ENCODE measurements around the gene ACADVL.

- TF ChIP-seq CTCF (IDR thresholded peaks at IDR 0.05), result no peak
- TF ChIP-seq POLR2A (IDR thresholded peaks at IDR 0.05), result no peak
- no peak for TF ChIP-seq EP300 (IDR thresholded peaks at IDR 0.05)
Observed at GRCh38 chr17:7207120-7208001, 12.4 kb upstream of the ACADVL start.

Measured in ovary (tissue), 3 donors.